Smooth muscle cell (in vitro differentiated cells): Measurements from ENCODE around the gene USP31. TPM values are rescaled to one million over a fixed set of nuclear protein-coding genes. Genes with fewer than 3 reads are reported as not detected.

Experiments
- DNase-seq: peaks from one replicate; lab custom pipeline; 2025; ENCODE audit not compliant: unreplicated experiment; lab: John Stamatoyannopoulos, UW
- H2AFZ ChIP-seq: fragments of 200-600 bp; sonication (generic); 2 replicates; pipeline ENCODE4 v1.6.0; 2016; ENCODE audit warnings: antibody characterized with exemption, low read depth, mild to moderate bottlenecking
- H3F3A ChIP-seq: fragments of 200-600 bp; sonication (generic); 2 replicates; pipeline ENCODE4 v1.6.0; 2017; ENCODE audit warnings: antibody characterized with exemption, low read depth
- H3K27ac ChIP-seq: fragments of 200-600 bp; sonication (generic); 2 replicates; pipeline ENCODE4 v1.5.1; 2016; ENCODE audit warnings: low read depth, mild to moderate bottlenecking
- H3K27me3 ChIP-seq: fragments of 200-600 bp; sonication (generic); 2 replicates; pipeline ENCODE4 v1.6.1; 2016; ENCODE audit warnings: low read depth, mild to moderate bottlenecking
- H3K36me3 ChIP-seq: fragments of 200-600 bp; sonication (generic); 2 replicates; pipeline ENCODE4 v1.5.1; 2016; ENCODE audit warnings: low read depth
- H3K4me1 ChIP-seq: fragments of 200-600 bp; sonication (generic); 2 replicates; pipeline ENCODE4 v1.5.1; 2016; ENCODE audit warnings: low read depth
- H3K4me2 ChIP-seq: fragments of 200-600 bp; sonication (generic); 2 replicates; pipeline ENCODE4 v1.6.0; 2016; ENCODE audit warnings: mild to moderate bottlenecking
- H3K4me3 ChIP-seq: fragments of 200-600 bp; sonication (generic); 2 replicates; pipeline ENCODE4 v1.5.1; 2016; ENCODE audit warnings: mild to moderate bottlenecking
- H3K79me2 ChIP-seq: fragments of 200-600 bp; sonication (generic); 2 replicates; pipeline ENCODE4 v1.6.0; 2016; ENCODE audit warnings: low read depth, mild to moderate bottlenecking
- H3K9ac ChIP-seq: fragments of 200-600 bp; sonication (generic); 2 replicates; pipeline ENCODE4 v1.6.0; 2016; ENCODE audit warnings: low read depth
- H3K9me3 ChIP-seq: fragments of 200-600 bp; sonication (generic); replicated peaks from 2 replicates; pipeline ENCODE4 v1.5.1; 2016; ENCODE audit warnings: low read depth
- H4K20me1 ChIP-seq: fragments of 200-600 bp; sonication (generic); 2 replicates; pipeline ENCODE4 v1.6.0; 2016; ENCODE audit warnings: low read depth
- WGBS: methylation state at CpG from one replicate; pipeline ENCODE4 v1.1.7; 2016; ENCODE audit warnings: low lambda C conversion rate; 5-methylcytosine and 5-hydroxymethylcytosine counted together
- polyA plus RNA-seq: library from polyadenylated mRNA; unstranded; fragments of >200 nt; fragmentation: Nextera tagmentation; extraction: Ambion mirVana; gene quantifications from 2 replicates; pipeline ENCODE4 v1.2.1, GENCODE V29; 2016
- total RNA-seq: library from RNA; depleted of rRNA; stranded (reverse); fragments of >200 nt; gene quantifications from 2 replicates; pipeline ENCODE4 v1.2.3, GENCODE V29; 2014
- TF ChIP-seq, protein P1 (sequence below): fragments of 200-600 bp; sonication (generic); IDR thresholded peaks from 2 replicates; pipeline ENCODE4 v1.5.1; 2017; ENCODE audit warnings: borderline replicate concordance, mild to moderate bottlenecking, antibody characterized with exemption; ENCODE audit not compliant: insufficient read depth, poor library complexity, severe bottlenecking

USP31 gene
- total and polyA plus RNA-seq, 2 experiments from 2014 or later = 2.7 to 5.7 TPM

DNA sequence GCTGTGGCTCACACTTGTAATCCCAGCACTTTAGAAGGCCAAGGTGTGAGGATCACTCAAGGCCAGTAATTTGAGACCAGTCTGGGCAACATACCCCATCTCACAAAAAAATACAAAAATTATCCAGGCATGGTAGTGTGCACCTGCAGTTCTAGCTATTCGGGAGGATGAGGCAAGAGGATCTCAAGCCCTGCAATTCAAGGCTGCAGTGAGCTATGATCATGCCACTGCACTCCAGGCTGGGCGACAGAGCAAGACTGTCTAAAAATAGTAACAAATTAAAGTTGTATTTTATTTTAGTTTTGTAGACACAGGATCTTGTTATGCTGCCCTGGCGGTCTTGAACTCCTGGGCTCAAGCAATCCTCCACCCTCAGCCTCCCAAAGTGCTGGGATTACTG, 18.2 kb downstream of the USP31 start:
- H3K4me3 ChIP-seq = no peak overlapping the region
- DNase-seq = no peak
- no peaks in the 10 kb centered on the region for H3K9me3 ChIP-seq
- peaks cover 69% of the 10 kb centered on the region for H3K79me2 ChIP-seq
- TF ChIP-seq, protein P1, sequence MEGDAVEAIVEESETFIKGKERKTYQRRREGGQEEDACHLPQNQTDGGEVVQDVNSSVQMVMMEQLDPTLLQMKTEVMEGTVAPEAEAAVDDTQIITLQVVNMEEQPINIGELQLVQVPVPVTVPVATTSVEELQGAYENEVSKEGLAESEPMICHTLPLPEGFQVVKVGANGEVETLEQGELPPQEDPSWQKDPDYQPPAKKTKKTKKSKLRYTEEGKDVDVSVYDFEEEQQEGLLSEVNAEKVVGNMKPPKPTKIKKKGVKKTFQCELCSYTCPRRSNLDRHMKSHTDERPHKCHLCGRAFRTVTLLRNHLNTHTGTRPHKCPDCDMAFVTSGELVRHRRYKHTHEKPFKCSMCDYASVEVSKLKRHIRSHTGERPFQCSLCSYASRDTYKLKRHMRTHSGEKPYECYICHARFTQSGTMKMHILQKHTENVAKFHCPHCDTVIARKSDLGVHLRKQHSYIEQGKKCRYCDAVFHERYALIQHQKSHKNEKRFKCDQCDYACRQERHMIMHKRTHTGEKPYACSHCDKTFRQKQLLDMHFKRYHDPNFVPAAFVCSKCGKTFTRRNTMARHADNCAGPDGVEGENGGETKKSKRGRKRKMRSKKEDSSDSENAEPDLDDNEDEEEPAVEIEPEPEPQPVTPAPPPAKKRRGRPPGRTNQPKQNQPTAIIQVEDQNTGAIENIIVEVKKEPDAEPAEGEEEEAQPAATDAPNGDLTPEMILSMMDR = no peak
- H3K27me3 ChIP-seq = no peaks in the 10 kb centered on the region
- peaks cover 94% of the 10 kb centered on the region for H4K20me1 ChIP-seq
- H3K27ac ChIP-seq = no peak overlapping the region
- no peak overlapping the region for H2AFZ ChIP-seq
- no peak overlapping the region for H3K4me2 ChIP-seq
- peaks cover 10% of the 10 kb centered on the region for H3K4me1 ChIP-seq
- 83% methylated on average over 3 of the region's 3 CpGs for WGBS
- H3F3A ChIP-seq = no peaks in the 10 kb centered on the region
- no peaks in the 10 kb centered on the region for H3K36me3 ChIP-seq
- no peak overlapping the region for H3K9ac ChIP-seq

DNA sequence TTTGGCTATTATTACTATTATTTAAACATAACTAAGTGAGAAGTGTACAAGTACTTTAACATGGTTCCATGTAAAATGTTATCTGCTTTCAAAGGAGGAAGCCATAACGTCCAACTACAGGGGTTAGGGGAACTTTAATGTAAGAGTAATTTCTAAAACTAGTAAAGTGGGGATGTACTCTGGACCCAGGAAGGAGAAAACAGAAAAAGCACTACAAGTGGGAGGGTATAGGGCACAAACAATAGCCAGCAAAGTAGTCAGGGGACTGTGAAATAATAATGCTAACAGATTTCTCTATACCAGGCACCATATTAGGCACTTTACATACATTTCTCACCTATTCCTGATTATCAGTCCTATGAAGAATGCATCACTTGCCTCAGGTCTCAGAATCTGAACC, 19.6 kb downstream of the USP31 start:
- Histone ChIP-seq H3K9me3 (no peaks in the 10 kb centered on the region), H3K27ac (no peak overlapping the region), H4K20me1 (peaks cover 96% of the 10 kb centered on the region), H3K4me3 (no peak overlapping the region), H3K4me1 (peaks cover 14% of the 10 kb centered on the region), H3K9ac (no peak overlapping the region), H3K27me3 (no peaks in the 10 kb centered on the region), H3K79me2 (peaks cover 70% of the 10 kb centered on the region), H3K36me3 (no peaks in the 10 kb centered on the region), H3K4me2 (no peak overlapping the region), H2AFZ (no peak overlapping the region), H3F3A (no peaks in the 10 kb centered on the region)
- DNase-seq = no peak
- TF ChIP-seq, protein P1 = no peak
- WGBS = 84% methylated on average over 1 of the region's 1 CpG

DNA sequence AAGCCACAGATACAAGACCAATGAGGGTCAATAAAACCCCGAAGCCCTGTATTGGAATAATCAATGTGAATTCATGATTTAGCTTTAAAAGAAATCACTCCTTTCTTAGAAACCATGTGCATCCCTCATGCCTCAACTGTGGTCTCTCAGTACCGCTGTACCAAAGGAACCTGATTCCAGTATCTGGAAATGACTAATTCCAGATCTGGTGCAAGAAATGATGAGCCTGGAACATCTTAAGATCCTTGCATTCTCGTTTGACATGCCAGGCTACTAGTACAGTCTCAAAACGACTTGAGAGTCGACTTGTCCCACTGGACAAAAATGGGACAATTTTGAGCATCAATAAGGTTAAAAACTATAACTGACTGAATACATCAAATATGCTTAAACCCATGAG, 21.2 kb downstream of the USP31 start:
- H3F3A ChIP-seq = no peaks in the 10 kb centered on the region
- H2AFZ ChIP-seq = no peak overlapping the region
- TF ChIP-seq, protein P1 = no peak
- no peaks in the 10 kb centered on the region for H3K27me3 ChIP-seq
- DNase-seq = no peak
- H3K27ac ChIP-seq = no peak overlapping the region
- no peak overlapping the region for H3K4me2 ChIP-seq
- peaks cover 73% of the 10 kb centered on the region for H3K79me2 ChIP-seq
- no peak overlapping the region for H3K9ac ChIP-seq
- no peaks in the 10 kb centered on the region for H3K36me3 ChIP-seq
- H3K4me3 ChIP-seq = no peak overlapping the region
- H3K4me1 ChIP-seq = peaks cover 11% of the 10 kb centered on the region
- 80% methylated on average over 5 of the region's 5 CpGs for WGBS
- H3K9me3 ChIP-seq = no peaks in the 10 kb centered on the region
- H4K20me1 ChIP-seq = peaks cover 93% of the 10 kb centered on the region

DNA sequence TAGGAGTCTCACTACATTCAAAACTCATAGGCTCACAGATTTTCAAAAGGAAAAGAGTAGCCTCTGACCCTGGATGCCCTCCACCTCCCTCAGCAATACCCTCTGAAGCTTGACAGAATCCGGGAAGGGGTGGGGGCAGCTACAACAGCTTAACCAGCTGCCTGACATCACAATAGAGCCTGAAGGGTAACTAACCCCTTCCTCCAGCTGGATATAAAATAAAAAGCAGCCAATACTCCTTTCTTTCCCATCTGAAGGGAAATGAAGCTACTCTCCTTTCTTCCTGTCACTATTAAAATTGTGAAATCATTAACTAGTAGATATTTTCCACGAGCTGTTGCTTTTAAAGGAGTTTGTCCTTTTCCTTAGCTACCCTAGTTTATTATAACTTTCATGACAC, 24.0 kb downstream of the USP31 start:
- Histone ChIP-seq H3K4me3 (no peak overlapping the region), H3K4me1 (peaks cover 8% of the 10 kb centered on the region), H3K27ac (no peak overlapping the region), H3K4me2 (no peak overlapping the region), H3K9ac (no peak overlapping the region), H4K20me1 (peaks cover 93% of the 10 kb centered on the region), H3F3A (no peaks in the 10 kb centered on the region), H3K9me3 (no peaks in the 10 kb centered on the region), H3K27me3 (no peaks in the 10 kb centered on the region), H3K79me2 (peaks cover 73% of the 10 kb centered on the region), H3K36me3 (no peaks in the 10 kb centered on the region), H2AFZ (no peak overlapping the region)
- DNase-seq = no peak
- WGBS = 66% methylated on average over 2 of the region's 2 CpGs
- TF ChIP-seq, protein P1 = no peak
